LNCaP clone FGC (cell line): ENCODE measurements around the gene TSPAN13.
A peak's percentile ranks its signal among the peaks of the same experiment; 100 is the strongest.

Experiments used
- DNase-seq: peaks from one replicate; pipeline ENCODE4 v3.0.0-alpha.2; 2011; ENCODE audit warnings: low read depth
- H3K4me3 ChIP-seq: 2 replicates; pipeline ENCODE4 v1.5.1; 2011; ENCODE audit warnings: mild to moderate bottlenecking, low read depth, low read length, control low read depth
- CTCF ChIP-seq: IDR thresholded peaks from 2 replicates; pipeline ENCODE4 v1.5.1; 2012; ENCODE audit warnings: mild to moderate bottlenecking; ENCODE audit not compliant: control insufficient read depth, insufficient read depth; ENCODE audit errors: extremely low read depth

Gene TSPAN13

GRCh38 chr7:16826060-16826459, 72.5 kb downstream of the TSPAN13 start:
- no peak overlapping the region for H3K4me3 ChIP-seq
- no peak for TF ChIP-seq CTCF
- no peak for DNase-seq

- DNase-seq, result peak; percentile 97
- H3K4me3 ChIP-seq, result no peak overlapping the region
- no peak for TF ChIP-seq CTCF
These were observed 79.8 kb downstream of the TSPAN13 start for GRCh38 chr7:16833373-16833772.
